H9 (cell line): ENCODE measurements around the gene ENOX2. TPM values are rescaled to one million over a fixed set of nuclear protein-coding genes. Genes with fewer than 3 reads are reported as not detected.

Source experiments
- DNase-seq: peaks from one replicate; pipeline ENCODE4 v3.0.0-alpha.2; 2017
- H2AFZ ChIP-seq: one replicate; pipeline ENCODE4 v1.6.1; 2013; ENCODE audit warnings: mild to moderate bottlenecking, low read length, control low read depth, moderate library complexity
- H2AK5ac ChIP-seq: 2 replicates; pipeline ENCODE4 v1.6.1; 2013; ENCODE audit warnings: low read length, control low read depth, mixed read lengths; ENCODE audit not compliant: insufficient read length
- H2BK120ac ChIP-seq: one replicate; pipeline ENCODE4 v1.6.1; 2013; ENCODE audit warnings: low read depth, mild to moderate bottlenecking, low read length, control low read depth, inconsistent platforms; ENCODE audit not compliant: poor library complexity, severe bottlenecking
- H2BK12ac ChIP-seq: 2 replicates; pipeline ENCODE4 v1.6.1; 2013; ENCODE audit warnings: low read length, control low read depth, mixed read lengths, low read depth; ENCODE audit not compliant: insufficient read length
- H2BK15ac ChIP-seq: 2 replicates; pipeline ENCODE4 v1.6.1; 2013; ENCODE audit warnings: low read depth, low read length, control low read depth
- H2BK20ac ChIP-seq: one replicate; pipeline ENCODE4 v1.6.1; 2013; ENCODE audit warnings: low read depth, mild to moderate bottlenecking, low read length, control low read depth, inconsistent platforms; ENCODE audit not compliant: poor library complexity, severe bottlenecking
- H2BK5ac ChIP-seq: 2 replicates; pipeline ENCODE4 v1.6.1; 2013; ENCODE audit warnings: low read length, control low read depth, mixed read lengths; ENCODE audit not compliant: insufficient read length
- H3K14ac ChIP-seq: 2 replicates; pipeline ENCODE4 v1.6.1; 2013; ENCODE audit warnings: low read length, control low read depth; ENCODE audit not compliant: insufficient read depth
- H3K18ac ChIP-seq: 2 replicates; pipeline ENCODE4 v1.6.1; 2013; ENCODE audit warnings: low read depth, mild to moderate bottlenecking, mixed read lengths, low read length, control low read depth; ENCODE audit not compliant: insufficient read length
- H3K23ac ChIP-seq: 2 replicates; pipeline ENCODE4 v1.6.1; 2013; ENCODE audit warnings: low read length, control low read depth, mixed read lengths, low read depth; ENCODE audit not compliant: insufficient read length
- H3K23me2 ChIP-seq: 2 replicates; pipeline ENCODE4 v1.6.1; 2013; ENCODE audit warnings: low read depth, mild to moderate bottlenecking, mixed read lengths, low read length, control low read depth; ENCODE audit not compliant: insufficient read length, poor library complexity, severe bottlenecking
- H3K27ac ChIP-seq: 2 replicates; pipeline ENCODE4 v1.5.1; 2013; ENCODE audit warnings: low read length, control low read depth, mixed read lengths, low read depth; ENCODE audit not compliant: insufficient read length
- H3K27me3 ChIP-seq: 2 replicates; pipeline ENCODE4 v1.6.1; 2013; ENCODE audit warnings: low read length, control low read depth, inconsistent platforms; ENCODE audit not compliant: insufficient read depth
- H3K4ac ChIP-seq: 2 replicates; pipeline ENCODE4 v1.6.1; 2013; ENCODE audit warnings: low read depth, mild to moderate bottlenecking, control low read depth, inconsistent platforms, low read length, moderate library complexity
- H3K4me1 ChIP-seq: 2 replicates; pipeline ENCODE4 v1.6.1; 2013; ENCODE audit warnings: low read length, control low read depth, inconsistent platforms; ENCODE audit not compliant: insufficient read depth
- H3K4me2 ChIP-seq: 2 replicates; pipeline ENCODE4 v1.6.1; 2013; ENCODE audit warnings: low read length, control low read depth, mixed read lengths; ENCODE audit not compliant: insufficient read length, insufficient read depth
- H3K56ac ChIP-seq: 2 replicates; pipeline ENCODE4 v1.6.1; 2013; ENCODE audit warnings: low read depth, mild to moderate bottlenecking, mixed read lengths, low read length, control low read depth; ENCODE audit not compliant: insufficient read length
- H3K79me1 ChIP-seq: 2 replicates; pipeline ENCODE4 v1.6.1; 2013; ENCODE audit warnings: low read depth, mild to moderate bottlenecking, moderate library complexity, low read length, control low read depth, inconsistent platforms; ENCODE audit not compliant: insufficient read depth, poor library complexity, severe bottlenecking
- H3K79me2 ChIP-seq: 2 replicates; pipeline ENCODE4 v1.6.1; 2013; ENCODE audit warnings: low read length, control low read depth, inconsistent platforms; ENCODE audit not compliant: insufficient read depth
- H3K9ac ChIP-seq: 2 replicates; pipeline ENCODE4 v1.6.1; 2013; ENCODE audit warnings: low read length, control low read depth, mixed read lengths; ENCODE audit not compliant: insufficient read length; ENCODE audit errors: extremely low read depth
- H3K9me3 ChIP-seq: one replicate; pipeline ENCODE4 v1.6.1; 2013; ENCODE audit warnings: low read depth, low read length, inconsistent platforms; ENCODE audit not compliant: control insufficient read depth
- H3T11ph ChIP-seq: one replicate; pipeline ENCODE4 v1.6.1; 2013; ENCODE audit warnings: mild to moderate bottlenecking, low read length, control low read depth, inconsistent platforms
- H4K20me1 ChIP-seq: one replicate; pipeline ENCODE4 v1.6.1; 2013; ENCODE audit not compliant: control insufficient read depth, insufficient read length, insufficient read depth
- H4K5ac ChIP-seq: 2 replicates; pipeline ENCODE4 v1.6.1; 2013; ENCODE audit warnings: low read depth, mild to moderate bottlenecking, mixed read lengths, low read length, control low read depth; ENCODE audit not compliant: insufficient read length
- H4K8ac ChIP-seq: replicated peaks from 2 replicates; pipeline ENCODE4 v1.6.1; 2013; ENCODE audit warnings: low read length, control low read depth, mixed read lengths, low read depth; ENCODE audit not compliant: insufficient read length
- H4K91ac ChIP-seq: 2 replicates; pipeline ENCODE4 v1.6.1; 2013; ENCODE audit warnings: low read depth, mild to moderate bottlenecking, moderate library complexity, mixed read lengths, low read length, control low read depth; ENCODE audit not compliant: insufficient read length
- H3K27ac Mint-ChIP-seq, 3 experiments: 2 replicates in 2 of 3; 3 replicates in 1 of 3; pipeline ENCODE4 v1.8.0; 2020 to 2021; ENCODE audit warnings: mixed read lengths in 3 of 3, mild to moderate bottlenecking in 1 of 3, moderate library complexity in 1 of 3
- H3K27me3 Mint-ChIP-seq: 2 replicates; pipeline ENCODE4 v1.8.0; 2021; ENCODE audit warnings: low read depth, mild to moderate bottlenecking, moderate library complexity, mixed read lengths
- H3K36me3 Mint-ChIP-seq, 3 experiments: 2 replicates in 2 of 3; 3 replicates in 1 of 3; pipeline ENCODE4 v1.8.0; 2020 to 2021; ENCODE audit warnings: low read depth in 3 of 3, mixed read lengths in 3 of 3; ENCODE audit not compliant: insufficient read depth in 1 of 3
- H3K4me1 Mint-ChIP-seq, 2 experiments: 2 replicates each; pipeline ENCODE4 v1.8.0; 2020; ENCODE audit warnings: mixed read lengths in 2 of 2
- H3K4me3 Mint-ChIP-seq, 2 experiments: 2 replicates in 1 of 2; 3 replicates in 1 of 2; pipeline ENCODE4 v1.8.0; 2020 to 2021; ENCODE audit warnings: mild to moderate bottlenecking in 2 of 2, mixed read lengths in 2 of 2, moderate library complexity in 1 of 2
- H3K9me3 Mint-ChIP-seq, 2 experiments: 2 replicates in 1 of 2; 3 replicates in 1 of 2; pipeline ENCODE4 v1.8.0; 2020; ENCODE audit warnings: mild to moderate bottlenecking in 2 of 2, mixed read lengths in 2 of 2, moderate library complexity in 1 of 2
- CTCF ChIP-seq: fragments of 200-600 bp; sonication (generic); conservative IDR thresholded peaks from 3 replicates; pipeline ENCODE4 v1.8.0; 2021; ENCODE audit warnings: antibody characterized with exemption, mild to moderate bottlenecking
- WGBS: extraction: QIAGEN DNeasy Blood & Tissue Kit; methylation state at CpG from one replicate; pipeline ENCODE4 v1.1.7; 2013; ENCODE audit warnings: missing lambda C conversion rate, low lambda C conversion rate, mixed read lengths; ENCODE audit not compliant: insufficient read length; ENCODE audit errors: extremely low coverage; 5-methylcytosine and 5-hydroxymethylcytosine counted together
- total RNA-seq: library from RNA; stranded (reverse); gene quantifications from 2 replicates; pipeline ENCODE4 v1.2.1, GENCODE V29; 2021

The ENOX2 gene
- total RNA-seq, 1 experiment from 2014 or later, result 17.7 TPM

GRCh38 chrX:130577431-130577830, 325.6 kb downstream of the ENOX2 start:
- H3K27me3 ChIP-seq, result no peaks in the 10 kb centered on the region
- no peaks in the 10 kb centered on the region for H3K23me2 ChIP-seq
- no peak overlapping the region for H2AFZ ChIP-seq
- H3K56ac ChIP-seq, result no peak overlapping the region
- no peak overlapping the region for H4K91ac ChIP-seq
- no peaks in the 10 kb centered on the region for H3K79me2 ChIP-seq
- H4K20me1 ChIP-seq, result no peaks in the 10 kb centered on the region
- DNase-seq, result no peak
- H3K27ac ChIP-seq, result no peak overlapping the region
- no peak overlapping the region for H3K4ac ChIP-seq
- H3K18ac ChIP-seq, result no peak overlapping the region
- no peak overlapping the region for H3K4me3 Mint-ChIP-seq
- H3K79me1 ChIP-seq, result no peaks in the 10 kb centered on the region
- H2BK15ac ChIP-seq, result no peak overlapping the region
- peaks cover 4 to 5% of the 10 kb centered on the region in 2 experiments; a peak in 2 of 5 replicates for H3K9me3 Mint-ChIP-seq
- H3K14ac ChIP-seq, result no peak overlapping the region
- TF ChIP-seq CTCF, result no peak
- no peak overlapping the region for H2AK5ac ChIP-seq
- H3K9ac ChIP-seq, result no peak overlapping the region
- no CpG with 5 or more reads among the region's 2 CpGs for WGBS
- no peak overlapping the region for H4K8ac ChIP-seq
- no peaks in the 10 kb centered on the region for H3K9me3 ChIP-seq
- no peak overlapping the region for H3K4me2 ChIP-seq
- no peak overlapping the region for H2BK12ac ChIP-seq
- H3K27me3 Mint-ChIP-seq, result no peaks in the 10 kb centered on the region; the same call in 1 of the 2 replicates
- no peak overlapping the region for H3K27ac Mint-ChIP-seq
- no peaks in the 10 kb centered on the region for H3K4me1 ChIP-seq
- H2BK20ac ChIP-seq, result no peak overlapping the region
- H3K36me3 Mint-ChIP-seq, result peaks cover 4 to 5% (median 4%) of the 10 kb centered on the region in 3 experiments; a peak in 5 of 7 replicates
- no peak overlapping the region for H4K5ac ChIP-seq
- peaks cover 4 to 5% of the 10 kb centered on the region in 2 experiments; a peak in 3 of 4 replicates for H3K4me1 Mint-ChIP-seq
- no peak overlapping the region for H2BK120ac ChIP-seq
- no peak overlapping the region for H3T11ph ChIP-seq
- no peak overlapping the region for H3K23ac ChIP-seq
- no peak overlapping the region for H2BK5ac ChIP-seq
